ENCODE measurements around the gene RRP1B.

RRP1B gene

GRCh38 chr21:43719748-43720538, 60.6 kb downstream of the RRP1B start:
- peak overlapping the region; percentile 87 for H3K27ac ChIP-seq
- no peak for DNase-seq (ENCODE audit: low read depth, low spot score)

GRCh38 chr21:43720539-43721166, 61.3 kb downstream of the RRP1B start:
- H3K27ac ChIP-seq: peak overlapping the region; percentile 87
- no peak for DNase-seq (ENCODE audit: low read depth, low spot score)

GRCh38 chr21:43721206-43721605, 61.8 kb downstream of the RRP1B start:
- DNase-seq (ENCODE audit: low read depth, low spot score): no peak
- peak overlapping the region; percentile 87 for H3K27ac ChIP-seq

- H3K27ac ChIP-seq: peak overlapping the region; percentile 87
Measured at GRCh38 chr21:43721939-43722338, 62.6 kb downstream of the RRP1B start.

GRCh38 chr21:43723648-43724047, 64.3 kb downstream of the RRP1B start:
- no peak overlapping the region for H3K27ac ChIP-seq
- DNase-seq (ENCODE audit: low read depth, low spot score): no peak

More at GRCh38 chr21:43721939-43722338, 62.6 kb downstream of the RRP1B start:
- no peak for DNase-seq (ENCODE audit: low read depth, low spot score)

- H3K27ac ChIP-seq: peak overlapping the region; percentile 80
- no peak for DNase-seq (ENCODE audit: low read depth, low spot score)
Measured at GRCh38 chr21:43726686-43727518, 67.5 kb downstream of the RRP1B start.

- peak overlapping the region; percentile 80 for H3K27ac ChIP-seq
- DNase-seq (ENCODE audit: low read depth, low spot score): no peak
Measured at GRCh38 chr21:43727519-43728153, 68.3 kb downstream of the RRP1B start.

- no peak for DNase-seq (ENCODE audit: low read depth, low spot score)
- peak overlapping the region; percentile 80 for H3K27ac ChIP-seq
Measured at GRCh38 chr21:43728154-43728466, 68.8 kb downstream of the RRP1B start.

GRCh38 chr21:43728467-43729390, 69.4 kb downstream of the RRP1B start:
- peak; percentile 81 for DNase-seq (ENCODE audit: low read depth, low spot score)
- peak overlapping the region; percentile 80 for H3K27ac ChIP-seq

GRCh38 chr21:43731476-43731875, 72.1 kb downstream of the RRP1B start:
- DNase-seq (ENCODE audit: low read depth, low spot score): no peak
- no peak overlapping the region for H3K27ac ChIP-seq

- H3K27ac ChIP-seq: no peak overlapping the region
Measured at GRCh38 chr21:43731891-43732711, 72.7 kb downstream of the RRP1B start.

GRCh38 chr21:43733060-43733459, 73.7 kb downstream of the RRP1B start:
- H3K27ac ChIP-seq: peak overlapping the region; percentile 46
- no peak for DNase-seq (ENCODE audit: low read depth, low spot score)

More at GRCh38 chr21:43731891-43732711, 72.7 kb downstream of the RRP1B start:
- no peak for DNase-seq (ENCODE audit: low read depth, low spot score)

GRCh38 chr21:43733529-43734071, 74.2 kb downstream of the RRP1B start:
- H3K27ac ChIP-seq: peak overlapping the region; percentile 46
- no peak for DNase-seq (ENCODE audit: low read depth, low spot score)

- DNase-seq (ENCODE audit: low read depth, low spot score): no peak
- peak overlapping the region; percentile 46 for H3K27ac ChIP-seq
Measured at GRCh38 chr21:43734131-43734927, 75.0 kb downstream of the RRP1B start.

- H3K27ac ChIP-seq: peak overlapping the region; percentile 46
- DNase-seq (ENCODE audit: low read depth, low spot score): no peak
Measured at GRCh38 chr21:43734928-43735229, 75.5 kb downstream of the RRP1B start.

- no peak for DNase-seq (ENCODE audit: low read depth, low spot score)
- H3K27ac ChIP-seq: no peak overlapping the region
Measured at GRCh38 chr21:43735236-43736091, 76.1 kb downstream of the RRP1B start.
